Measurements from ENCODE around the gene SNX9. TPM values are rescaled to one million over a fixed set of nuclear protein-coding genes. Genes with fewer than 3 reads are reported as not detected.

SNX9 gene
- total RNA-seq, 1 experiment from 2014 or later, result 31.3 TPM

DNA sequence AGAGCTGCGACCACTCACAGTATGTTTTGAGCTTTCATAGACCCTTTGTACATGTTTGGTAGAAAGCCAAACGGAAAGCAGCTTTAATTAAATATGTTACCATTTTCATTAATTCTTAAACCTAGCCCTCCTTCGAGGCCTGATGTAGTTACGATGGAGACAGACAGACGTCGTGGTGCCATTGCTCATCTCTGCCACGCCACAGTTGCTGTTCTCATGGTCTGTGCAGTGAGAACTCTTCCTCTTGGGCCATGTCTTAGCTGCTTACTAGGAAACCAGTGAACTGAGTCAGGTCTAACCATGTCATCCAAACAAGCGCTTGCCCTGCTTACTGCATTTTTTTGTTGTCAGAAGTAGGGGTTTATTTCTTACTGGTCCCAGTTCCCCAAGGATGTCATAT is 62.8 kb downstream of the SNX9 start:
- no peak overlapping the region for H2BK20ac ChIP-seq (ENCODE audit: low read depth, low read length, poor library complexity, severe bottlenecking)

More for the DNA sequence above, 62.8 kb downstream of the SNX9 start:
- Histone ChIP-seq H4K8ac (replicated peaks; ENCODE audit: insufficient read length, low read depth, low read length) (no peak overlapping the region), H3K27ac (ENCODE audit: insufficient read length, low read depth, low read length) (no peak overlapping the region), H3K56ac (ENCODE audit: insufficient read length, low read depth, low read length) (no peak overlapping the region), H3K4me2 (ENCODE audit: insufficient read depth, insufficient read length, low read length) (no peak overlapping the region), H3K9ac (ENCODE audit: extremely low read depth, insufficient read length, low read length) (no peak overlapping the region), H2BK12ac (ENCODE audit: insufficient read length, low read depth, low read length) (no peak overlapping the region), H2AFZ (ENCODE audit: low read length) (no peak overlapping the region), H3K23ac (ENCODE audit: insufficient read length, low read depth, low read length) (no peak overlapping the region), H3K27me3 (ENCODE audit: insufficient read depth, low read length) (no peaks in the 10 kb centered on the region), H3K23me2 (ENCODE audit: insufficient read length, low read depth, low read length, poor library complexity, severe bottlenecking) (no peaks in the 10 kb centered on the region), H4K20me1 (ENCODE audit: control insufficient read depth, insufficient read depth, insufficient read length) (no peaks in the 10 kb centered on the region), H4K5ac (ENCODE audit: insufficient read length, low read depth, low read length) (no peak overlapping the region), H2BK5ac (ENCODE audit: insufficient read length, low read length) (no peak overlapping the region), H2AK5ac (ENCODE audit: insufficient read length, low read length) (no peak overlapping the region), H3K79me2 (ENCODE audit: insufficient read depth, low read length) (no peaks in the 10 kb centered on the region), H4K91ac (ENCODE audit: insufficient read length, low read depth, low read length) (no peak overlapping the region), H3K9me3 (ENCODE audit: control insufficient read depth, low read depth, low read length) (no peaks in the 10 kb centered on the region), H2BK120ac (ENCODE audit: low read depth, low read length, poor library complexity, severe bottlenecking) (no peak overlapping the region), H3K4me1 (ENCODE audit: insufficient read depth, low read length) (no peaks in the 10 kb centered on the region), H3K79me1 (ENCODE audit: insufficient read depth, low read depth, low read length, poor library complexity, severe bottlenecking) (no peaks in the 10 kb centered on the region), H3T11ph (ENCODE audit: low read length) (no peak overlapping the region), H3K14ac (ENCODE audit: insufficient read depth, low read length) (no peak overlapping the region), H3K18ac (ENCODE audit: insufficient read length, low read depth, low read length) (no peak overlapping the region), H2BK15ac (ENCODE audit: low read depth, low read length) (no peak overlapping the region), H3K4ac (ENCODE audit: low read depth, low read length) (no peak overlapping the region)
- no peak overlapping the region for H3K4me3 Mint-ChIP-seq
- H3K9me3 Mint-ChIP-seq, result no peaks in the 10 kb centered on the region
- H3K36me3 Mint-ChIP-seq (ENCODE audit: insufficient read depth in 1 of 3, low read depth in 3 of 3), result peaks cover 24 to 52% (median 25%) of the 10 kb centered on the region in 3 experiments; a peak in 6 of 7 replicates
- H3K27ac Mint-ChIP-seq, result peak overlapping the region in 2 of 3 experiments; percentile 8 to 53; a peak in 2 of 7 replicates
- no peaks in the 10 kb centered on the region for H3K4me1 Mint-ChIP-seq
- DNase-seq, result no peak
- WGBS (ENCODE audit: extremely low coverage, insufficient read length, low lambda C conversion rate), result no CpG with 5 or more reads among the region's 8 CpGs
- no peaks in the 10 kb centered on the region for H3K27me3 Mint-ChIP-seq (ENCODE audit: low read depth)
- TF ChIP-seq, protein P1, sequence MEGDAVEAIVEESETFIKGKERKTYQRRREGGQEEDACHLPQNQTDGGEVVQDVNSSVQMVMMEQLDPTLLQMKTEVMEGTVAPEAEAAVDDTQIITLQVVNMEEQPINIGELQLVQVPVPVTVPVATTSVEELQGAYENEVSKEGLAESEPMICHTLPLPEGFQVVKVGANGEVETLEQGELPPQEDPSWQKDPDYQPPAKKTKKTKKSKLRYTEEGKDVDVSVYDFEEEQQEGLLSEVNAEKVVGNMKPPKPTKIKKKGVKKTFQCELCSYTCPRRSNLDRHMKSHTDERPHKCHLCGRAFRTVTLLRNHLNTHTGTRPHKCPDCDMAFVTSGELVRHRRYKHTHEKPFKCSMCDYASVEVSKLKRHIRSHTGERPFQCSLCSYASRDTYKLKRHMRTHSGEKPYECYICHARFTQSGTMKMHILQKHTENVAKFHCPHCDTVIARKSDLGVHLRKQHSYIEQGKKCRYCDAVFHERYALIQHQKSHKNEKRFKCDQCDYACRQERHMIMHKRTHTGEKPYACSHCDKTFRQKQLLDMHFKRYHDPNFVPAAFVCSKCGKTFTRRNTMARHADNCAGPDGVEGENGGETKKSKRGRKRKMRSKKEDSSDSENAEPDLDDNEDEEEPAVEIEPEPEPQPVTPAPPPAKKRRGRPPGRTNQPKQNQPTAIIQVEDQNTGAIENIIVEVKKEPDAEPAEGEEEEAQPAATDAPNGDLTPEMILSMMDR (conservative IDR thresholded peaks at IDR 0.05), result no peak

Data from H9 (cell line).